ENCODE data around the gene CDH23. TPM values are rescaled to one million over a fixed set of nuclear protein-coding genes. Genes with fewer than 3 reads are reported as not detected.

The CDH23 gene
- total RNA-seq, 1 donor from 2014 or later: 1.3 TPM

GRCh38 chr10:71471006-71471405 lies 74.3 kb downstream of the CDH23 start:
- DNase-seq: no peak
- Mint-ChIP-seq H3K4me3 (no peak overlapping the region), H3K27me3 (no peaks in the 10 kb centered on the region), H3K36me3 (ENCODE audit: low read depth) (no peaks in the 10 kb centered on the region), H3K9me3 (no peaks in the 10 kb centered on the region), H3K27ac (no peak overlapping the region), H3K4me1 (peaks cover 5% of the 10 kb centered on the region)
- intact Hi-C loops (cut with micrococcal nuclease): no loop called here

- H3K9me3 Mint-ChIP-seq: no peaks in the 10 kb centered on the region
- intact Hi-C loops (cut with micrococcal nuclease): no loop called here
- DNase-seq: no peak
- no peak overlapping the region for H3K27ac Mint-ChIP-seq
- H3K4me3 Mint-ChIP-seq: no peak overlapping the region
- no peaks in the 10 kb centered on the region for H3K36me3 Mint-ChIP-seq (ENCODE audit: low read depth)
- peaks cover 5% of the 10 kb centered on the region for H3K4me1 Mint-ChIP-seq
- H3K27me3 Mint-ChIP-seq: no peaks in the 10 kb centered on the region
Observed at GRCh38 chr10:71471957-71472365, 75.2 kb downstream of the CDH23 start.

GRCh38 chr10:71472466-71472865 lies 75.7 kb downstream of the CDH23 start:
- Mint-ChIP-seq H3K9me3 (no peaks in the 10 kb centered on the region), H3K36me3 (ENCODE audit: low read depth) (no peaks in the 10 kb centered on the region), H3K4me1 (peaks cover 5% of the 10 kb centered on the region), H3K4me3 (no peak overlapping the region), H3K27me3 (peaks cover 2% of the 10 kb centered on the region), H3K27ac (no peak overlapping the region)
- intact Hi-C loops (cut with micrococcal nuclease): no loop called here
- no peak for DNase-seq

- intact Hi-C loops (cut with micrococcal nuclease): no loop called here
- no peaks in the 10 kb centered on the region for H3K9me3 Mint-ChIP-seq
- H3K27me3 Mint-ChIP-seq: peaks cover 2% of the 10 kb centered on the region
- H3K27ac Mint-ChIP-seq: no peak overlapping the region
- H3K4me1 Mint-ChIP-seq: peaks cover 5% of the 10 kb centered on the region
- no peak overlapping the region for H3K4me3 Mint-ChIP-seq
- DNase-seq: no peak
- H3K36me3 Mint-ChIP-seq (ENCODE audit: low read depth): no peaks in the 10 kb centered on the region
Observed at GRCh38 chr10:71472912-71473311, 76.2 kb downstream of the CDH23 start.

GRCh38 chr10:71473671-71474599 lies 77.2 kb downstream of the CDH23 start:
- Mint-ChIP-seq H3K4me3 (no peak overlapping the region), H3K27ac (no peak overlapping the region)

GRCh38 chr10:71474702-71475242 lies 78.1 kb downstream of the CDH23 start:
- H3K4me3 Mint-ChIP-seq: no peak overlapping the region
- no peak for DNase-seq
- H3K27me3 Mint-ChIP-seq: peaks cover 2% of the 10 kb centered on the region
- no peaks in the 10 kb centered on the region for H3K36me3 Mint-ChIP-seq (ENCODE audit: low read depth)
- no peaks in the 10 kb centered on the region for H3K9me3 Mint-ChIP-seq
- no peak overlapping the region for H3K27ac Mint-ChIP-seq
- intact Hi-C loops (cut with micrococcal nuclease): no loop called here
- peaks cover 5% of the 10 kb centered on the region for H3K4me1 Mint-ChIP-seq

More at GRCh38 chr10:71473671-71474599, 77.2 kb downstream of the CDH23 start:
- intact Hi-C loops (cut with micrococcal nuclease): no loop called here
- Mint-ChIP-seq H3K4me1 (peaks cover 5% of the 10 kb centered on the region), H3K27me3 (peaks cover 2% of the 10 kb centered on the region), H3K36me3 (ENCODE audit: low read depth) (no peaks in the 10 kb centered on the region), H3K9me3 (no peaks in the 10 kb centered on the region)
- no peak for DNase-seq

- H3K27ac Mint-ChIP-seq: no peak overlapping the region
- intact Hi-C loops (cut with micrococcal nuclease): no loop called here
- H3K9me3 Mint-ChIP-seq: no peaks in the 10 kb centered on the region
- peaks cover 2% of the 10 kb centered on the region for H3K27me3 Mint-ChIP-seq
- DNase-seq: no peak
- no peak overlapping the region for H3K4me3 Mint-ChIP-seq
- H3K4me1 Mint-ChIP-seq: peaks cover 5% of the 10 kb centered on the region
- H3K36me3 Mint-ChIP-seq (ENCODE audit: low read depth): no peaks in the 10 kb centered on the region
Observed at GRCh38 chr10:71475243-71475871, 78.6 kb downstream of the CDH23 start.

GRCh38 chr10:71476228-71477011 lies 79.7 kb downstream of the CDH23 start:
- Mint-ChIP-seq H3K4me3 (no peak overlapping the region), H3K36me3 (ENCODE audit: low read depth) (no peaks in the 10 kb centered on the region), H3K4me1 (peaks cover 5% of the 10 kb centered on the region), H3K9me3 (no peaks in the 10 kb centered on the region), H3K27me3 (peaks cover 2% of the 10 kb centered on the region), H3K27ac (no peak overlapping the region)
- DNase-seq: no peak
- intact Hi-C loops (cut with micrococcal nuclease): no loop called here

- H3K4me3 Mint-ChIP-seq: no peak overlapping the region
- H3K27ac Mint-ChIP-seq: no peak overlapping the region
- intact Hi-C loops (cut with micrococcal nuclease): no loop called here
- no peak for DNase-seq
- peaks cover 2% of the 10 kb centered on the region for H3K27me3 Mint-ChIP-seq
- H3K4me1 Mint-ChIP-seq: peaks cover 5% of the 10 kb centered on the region
- no peaks in the 10 kb centered on the region for H3K9me3 Mint-ChIP-seq
- no peaks in the 10 kb centered on the region for H3K36me3 Mint-ChIP-seq (ENCODE audit: low read depth)
Observed at GRCh38 chr10:71478173-71478572, 81.5 kb downstream of the CDH23 start.

- intact Hi-C loops (cut with micrococcal nuclease): no loop called here
- Mint-ChIP-seq H3K4me1 (peaks cover 5% of the 10 kb centered on the region), H3K4me3 (no peak overlapping the region), H3K27me3 (peaks cover 2% of the 10 kb centered on the region), H3K36me3 (ENCODE audit: low read depth) (no peaks in the 10 kb centered on the region), H3K27ac (no peak overlapping the region), H3K9me3 (no peaks in the 10 kb centered on the region)
- no peak for DNase-seq
Observed at GRCh38 chr10:71478813-71479365, 82.2 kb downstream of the CDH23 start.

GRCh38 chr10:71479831-71480230 lies 83.1 kb downstream of the CDH23 start:
- Mint-ChIP-seq H3K27me3 (peaks cover 2% of the 10 kb centered on the region), H3K36me3 (ENCODE audit: low read depth) (no peaks in the 10 kb centered on the region), H3K4me1 (peaks cover 5% of the 10 kb centered on the region), H3K9me3 (no peaks in the 10 kb centered on the region), H3K4me3 (no peak overlapping the region), H3K27ac (no peak overlapping the region)
- intact Hi-C loops (cut with micrococcal nuclease): no loop called here
- no peak for DNase-seq

GRCh38 chr10:71480662-71481061 lies 83.9 kb downstream of the CDH23 start:
- Mint-ChIP-seq H3K27ac (no peak overlapping the region), H3K27me3 (peaks cover 2% of the 10 kb centered on the region), H3K36me3 (ENCODE audit: low read depth) (no peaks in the 10 kb centered on the region), H3K9me3 (no peaks in the 10 kb centered on the region), H3K4me3 (no peak overlapping the region), H3K4me1 (no peaks in the 10 kb centered on the region)
- DNase-seq: no peak
- intact Hi-C loops (cut with micrococcal nuclease): no loop called here

- Mint-ChIP-seq H3K27ac (no peak overlapping the region), H3K4me1 (no peaks in the 10 kb centered on the region), H3K4me3 (no peak overlapping the region), H3K27me3 (peaks cover 2% of the 10 kb centered on the region), H3K36me3 (ENCODE audit: low read depth) (no peaks in the 10 kb centered on the region), H3K9me3 (no peaks in the 10 kb centered on the region)
- DNase-seq: no peak
- intact Hi-C loops (cut with micrococcal nuclease): no loop called here
Observed at GRCh38 chr10:71481746-71482410, 85.2 kb downstream of the CDH23 start.

Measured in activated CD4-positive, alpha-beta T cell treated with anti-CD3 and anti-CD28 coated beads, Interleukin-2, amount 10 ng/mL, durations not matched to agents 24 days and 14 days (primary cell).